Mesodermal cell (in vitro differentiated cells): ENCODE measurements around the gene FGF11.

Experiments used
- H3K27ac ChIP-seq: 2 replicates; pipeline ENCODE4 v1.7.0; 2013; ENCODE audit warnings: mild to moderate bottlenecking, low read depth, low read length, moderate library complexity; ENCODE audit not compliant: severe bottlenecking
- H3K36me3 ChIP-seq: 2 replicates; pipeline ENCODE4 v1.7.1; 2013; ENCODE audit warnings: mild to moderate bottlenecking, low read length, moderate library complexity; ENCODE audit not compliant: control insufficient read depth, insufficient read depth
- H3K4me1 ChIP-seq: one replicate; pipeline ENCODE4 v1.7.1; 2013; ENCODE audit warnings: mild to moderate bottlenecking, low read length; ENCODE audit not compliant: insufficient read depth, control insufficient read depth, poor library complexity, severe bottlenecking
- H3K4me3 ChIP-seq: 2 replicates; pipeline ENCODE4 v1.7.0; 2013; ENCODE audit warnings: low read length, control low read depth, mild to moderate bottlenecking; ENCODE audit not compliant: insufficient read depth, poor library complexity, severe bottlenecking; ENCODE audit errors: extremely low read depth
- H3K9me3 ChIP-seq: 2 replicates; pipeline ENCODE4 v1.7.1; 2013; ENCODE audit warnings: mild to moderate bottlenecking, low read length, moderate library complexity; ENCODE audit not compliant: control insufficient read depth
- WGBS, 2 experiments: methylation state at CpG; one replicate each; pipeline ENCODE4 v1.1.5; 2013; ENCODE audit warnings: missing lambda C conversion rate in 2 of 2; ENCODE audit not compliant: insufficient coverage in 2 of 2; 5-methylcytosine and 5-hydroxymethylcytosine counted together

Gene FGF11

DNA sequence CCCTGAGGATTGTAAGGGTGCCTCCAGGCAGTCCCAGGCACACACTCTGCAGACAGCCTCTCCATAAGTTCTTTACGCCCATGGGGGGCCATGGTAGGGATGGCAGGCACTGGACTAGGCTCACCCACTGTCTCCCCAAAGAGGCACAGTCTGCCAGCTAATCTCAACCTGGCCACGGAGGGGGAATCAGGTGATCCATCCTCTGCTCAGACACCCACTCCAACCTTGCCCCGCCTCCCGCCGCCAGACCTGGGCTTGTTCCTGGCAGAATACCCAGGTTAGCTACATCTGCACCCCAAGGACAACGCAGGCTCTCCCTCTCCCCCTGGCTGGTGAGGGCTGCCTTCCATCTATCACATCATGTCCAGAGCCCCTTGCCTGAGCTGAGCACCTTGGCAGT lies 30.4 kb upstream of the FGF11 start:
- Histone ChIP-seq H3K4me1 (peaks cover 4% of the 10 kb centered on the region), H3K36me3 (peaks cover 29% of the 10 kb centered on the region), H3K9me3 (no peaks in the 10 kb centered on the region), H3K27ac (no peak overlapping the region), H3K4me3 (no peak overlapping the region)
- 95 to 96% methylated on average over 5 to 6 of the region's 6 CpGs for WGBS, 2 experiments

DNA sequence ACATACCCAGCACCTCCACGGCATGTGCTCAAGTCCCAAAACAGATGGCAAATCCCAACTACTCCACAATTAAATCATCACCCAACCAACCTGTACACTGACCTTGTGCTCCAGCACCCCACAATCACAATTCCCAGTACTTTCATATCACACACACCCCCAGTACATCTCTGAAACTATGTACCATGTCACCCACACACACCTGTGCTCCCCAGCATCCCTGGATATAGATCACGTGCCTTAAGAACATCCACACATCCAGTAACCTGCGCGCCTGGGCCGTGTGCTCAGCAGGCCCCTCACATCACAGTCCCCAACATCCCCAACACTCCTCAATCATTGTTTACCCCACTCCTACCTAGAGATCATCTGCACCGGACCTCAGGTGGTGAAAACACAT lies 29.6 kb upstream of the FGF11 start:
- 97 to 98% methylated on average over 5 to 6 of the region's 6 CpGs for WGBS, 2 experiments
- H3K9me3 ChIP-seq: no peaks in the 10 kb centered on the region
- peaks cover 4% of the 10 kb centered on the region for H3K4me1 ChIP-seq
- peaks cover 35% of the 10 kb centered on the region for H3K36me3 ChIP-seq
- no peak overlapping the region for H3K4me3 ChIP-seq
- H3K27ac ChIP-seq: no peak overlapping the region

DNA sequence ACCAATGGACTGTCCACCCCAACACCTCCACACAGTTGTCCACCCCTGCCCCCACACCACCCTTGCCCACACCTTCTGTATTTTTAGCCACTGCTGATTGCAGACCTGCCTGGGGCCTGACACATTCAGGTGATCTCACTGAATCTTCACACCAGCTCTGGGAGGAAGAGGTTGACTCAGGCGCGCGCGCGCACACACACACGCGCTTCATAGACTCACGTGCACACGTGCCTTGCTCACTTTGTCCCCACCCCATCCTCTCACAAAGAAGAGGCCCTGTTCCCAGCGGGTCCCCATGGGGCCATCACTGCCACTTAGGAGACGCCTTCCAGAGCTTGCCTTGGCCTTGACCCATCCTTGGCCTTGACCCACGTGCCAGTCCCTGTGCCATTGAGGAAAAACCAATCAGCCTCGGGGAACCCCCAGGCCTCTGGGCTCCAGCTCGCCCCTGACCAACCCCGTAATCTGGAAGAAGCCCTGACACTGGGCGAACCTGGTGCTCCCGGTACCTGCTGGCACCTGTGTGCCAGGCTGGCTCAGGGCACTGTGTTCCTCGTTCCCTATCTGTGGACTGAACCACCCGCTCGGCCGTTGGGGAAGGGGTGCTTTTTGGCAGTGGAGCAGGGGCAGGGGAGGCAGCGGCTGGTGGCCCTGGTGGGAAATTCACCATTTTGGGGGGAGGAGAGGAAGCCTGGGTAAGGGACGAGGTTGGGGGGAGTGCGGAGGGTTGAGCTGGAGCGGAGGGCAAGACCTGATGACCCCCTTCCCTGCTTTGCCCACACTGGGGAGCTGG lies 28.5 kb upstream of the FGF11 start:
- peaks cover 46% of the 10 kb centered on the region for H3K36me3 ChIP-seq
- no peaks in the 10 kb centered on the region for H3K9me3 ChIP-seq
- 92 to 96% methylated on average over 14 to 25 of the region's 25 CpGs for WGBS, 2 experiments
- H3K4me3 ChIP-seq: no peak overlapping the region
- peaks cover 4% of the 10 kb centered on the region for H3K4me1 ChIP-seq
- H3K27ac ChIP-seq: no peak overlapping the region

DNA sequence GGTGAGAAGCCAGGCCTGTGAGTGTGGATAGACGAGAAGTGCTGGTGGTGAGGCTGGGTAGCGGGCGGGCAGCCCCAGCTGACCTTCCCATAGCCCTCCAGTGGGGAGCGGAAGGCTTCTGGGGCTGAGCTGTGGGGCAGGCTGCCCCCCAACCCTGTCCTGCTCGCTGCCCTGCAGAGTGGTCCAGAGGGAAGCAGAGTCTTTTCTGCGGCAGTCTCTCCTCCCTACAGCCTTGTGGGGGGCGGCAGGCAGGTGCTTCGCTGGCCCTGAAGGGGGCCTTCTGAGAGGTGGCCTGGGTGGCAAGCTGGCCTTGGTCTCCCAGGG lies 27.9 kb upstream of the FGF11 start:
- WGBS, 2 experiments: 91 to 96% methylated on average over 6 to 8 of the region's 8 CpGs
- Histone ChIP-seq H3K9me3 (no peaks in the 10 kb centered on the region), H3K36me3 (peaks cover 47% of the 10 kb centered on the region), H3K4me3 (no peak overlapping the region), H3K27ac (no peak overlapping the region), H3K4me1 (peaks cover 4% of the 10 kb centered on the region)

DNA sequence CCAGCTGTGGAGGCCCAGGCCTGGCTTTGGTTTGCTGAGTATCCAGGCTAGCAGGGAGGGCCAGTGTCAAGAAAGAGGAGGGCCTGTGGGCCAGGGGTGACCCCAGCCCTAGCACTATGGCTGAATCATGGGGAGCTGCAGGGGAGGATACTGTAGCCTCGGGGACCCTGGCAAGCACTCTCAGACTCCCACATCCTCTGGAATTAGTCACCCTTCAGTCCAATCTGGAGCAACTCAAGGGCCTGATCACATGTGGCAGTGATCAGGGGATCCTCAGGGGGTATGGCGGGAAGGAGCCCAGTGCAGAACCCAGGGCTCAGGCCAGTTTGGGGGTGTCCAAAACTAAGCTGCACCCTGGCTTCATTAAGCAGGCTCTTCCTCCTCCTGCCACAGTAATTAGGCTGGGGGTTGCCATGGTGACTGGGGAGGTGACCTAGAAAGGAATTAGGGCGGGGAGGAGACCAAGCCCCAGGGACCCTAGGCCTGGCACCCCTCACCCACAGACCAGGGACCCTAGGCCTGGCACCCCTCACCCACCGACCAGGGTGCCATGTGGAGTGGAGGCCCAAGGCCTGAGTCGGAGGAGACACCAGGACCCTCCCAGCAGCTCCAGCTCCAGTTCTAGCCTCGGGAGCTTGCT lies 25.8 kb upstream of the FGF11 start:
- no peak overlapping the region for H3K4me3 ChIP-seq
- H3K36me3 ChIP-seq: peaks cover 46% of the 10 kb centered on the region
- peaks cover 4% of the 10 kb centered on the region for H3K4me1 ChIP-seq
- no peak overlapping the region for H3K27ac ChIP-seq
- no peaks in the 10 kb centered on the region for H3K9me3 ChIP-seq
- 90 to 100% methylated on average over 1 to 4 of the region's 6 CpGs for WGBS, 2 experiments

DNA sequence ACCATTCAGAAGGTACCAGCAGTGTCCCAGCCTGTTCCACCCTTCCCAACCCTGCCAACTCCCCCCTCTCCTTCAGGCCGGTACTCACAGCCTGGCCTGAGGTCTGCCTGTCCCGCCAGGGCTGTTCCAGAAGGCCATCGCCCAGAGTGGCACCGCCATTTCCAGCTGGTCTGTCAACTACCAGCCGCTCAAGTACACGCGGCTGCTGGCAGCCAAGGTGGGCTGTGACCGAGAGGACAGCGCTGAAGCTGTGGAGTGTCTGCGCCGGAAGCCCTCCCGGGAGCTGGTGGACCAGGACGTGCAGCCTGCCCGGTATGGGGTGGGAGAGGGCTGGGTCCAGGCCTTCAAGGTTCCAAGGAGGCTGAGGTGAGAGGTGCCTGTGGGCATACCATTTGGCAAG lies 24.5 kb upstream of the FGF11 start:
- Histone ChIP-seq H3K4me1 (peaks cover 8% of the 10 kb centered on the region), H3K4me3 (no peak overlapping the region), H3K9me3 (no peaks in the 10 kb centered on the region), H3K36me3 (peaks cover 33% of the 10 kb centered on the region), H3K27ac (no peak overlapping the region)
- WGBS, 2 experiments: 89 to 92% methylated on average over 14 of the region's 14 CpGs

DNA sequence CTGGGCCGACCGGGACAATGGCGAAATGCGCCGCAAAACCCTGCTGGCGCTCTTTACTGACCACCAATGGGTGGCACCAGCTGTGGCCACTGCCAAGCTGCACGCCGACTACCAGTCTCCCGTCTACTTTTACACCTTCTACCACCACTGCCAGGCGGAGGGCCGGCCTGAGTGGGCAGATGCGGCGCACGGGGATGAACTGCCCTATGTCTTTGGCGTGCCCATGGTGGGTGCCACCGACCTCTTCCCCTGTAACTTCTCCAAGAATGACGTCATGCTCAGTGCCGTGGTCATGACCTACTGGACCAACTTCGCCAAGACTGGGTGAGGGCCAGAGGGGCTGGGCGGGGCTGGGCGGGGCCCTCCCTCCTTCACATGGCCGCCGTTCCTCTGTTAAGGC lies 23.5 kb upstream of the FGF11 start:
- Histone ChIP-seq H3K4me3 (no peak overlapping the region), H3K4me1 (peaks cover 9% of the 10 kb centered on the region), H3K36me3 (peaks cover 26% of the 10 kb centered on the region), H3K27ac (no peak overlapping the region), H3K9me3 (no peaks in the 10 kb centered on the region)
- 95 to 96% methylated on average over 16 to 22 of the region's 23 CpGs for WGBS, 2 experiments

DNA sequence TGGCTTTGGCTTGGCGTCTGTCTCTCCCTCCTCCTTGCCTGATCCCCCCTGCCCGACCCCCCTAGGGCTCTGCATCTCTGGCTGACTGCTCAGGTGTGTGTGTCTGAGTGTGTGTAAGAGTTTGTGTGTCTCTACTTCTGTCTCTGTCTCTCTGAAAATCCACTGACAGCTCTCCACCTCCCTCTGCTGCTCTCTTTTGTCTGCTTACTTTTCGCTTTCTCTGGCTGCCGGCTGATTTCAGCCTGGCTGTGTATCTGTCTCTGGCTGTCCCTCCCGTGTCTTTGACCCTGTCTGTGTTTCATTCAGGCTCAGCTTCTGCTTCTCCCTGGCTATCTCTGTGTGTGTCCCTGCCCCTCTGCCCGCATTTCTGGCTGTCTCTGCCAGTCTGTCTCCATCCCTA lies 23.0 kb upstream of the FGF11 start:
- no peak overlapping the region for H3K27ac ChIP-seq
- H3K4me3 ChIP-seq: no peak overlapping the region
- H3K36me3 ChIP-seq: peaks cover 22% of the 10 kb centered on the region
- no peaks in the 10 kb centered on the region for H3K9me3 ChIP-seq
- H3K4me1 ChIP-seq: peaks cover 9% of the 10 kb centered on the region
- 85 to 89% methylated on average over 4 of the region's 6 CpGs for WGBS, 2 experiments

DNA sequence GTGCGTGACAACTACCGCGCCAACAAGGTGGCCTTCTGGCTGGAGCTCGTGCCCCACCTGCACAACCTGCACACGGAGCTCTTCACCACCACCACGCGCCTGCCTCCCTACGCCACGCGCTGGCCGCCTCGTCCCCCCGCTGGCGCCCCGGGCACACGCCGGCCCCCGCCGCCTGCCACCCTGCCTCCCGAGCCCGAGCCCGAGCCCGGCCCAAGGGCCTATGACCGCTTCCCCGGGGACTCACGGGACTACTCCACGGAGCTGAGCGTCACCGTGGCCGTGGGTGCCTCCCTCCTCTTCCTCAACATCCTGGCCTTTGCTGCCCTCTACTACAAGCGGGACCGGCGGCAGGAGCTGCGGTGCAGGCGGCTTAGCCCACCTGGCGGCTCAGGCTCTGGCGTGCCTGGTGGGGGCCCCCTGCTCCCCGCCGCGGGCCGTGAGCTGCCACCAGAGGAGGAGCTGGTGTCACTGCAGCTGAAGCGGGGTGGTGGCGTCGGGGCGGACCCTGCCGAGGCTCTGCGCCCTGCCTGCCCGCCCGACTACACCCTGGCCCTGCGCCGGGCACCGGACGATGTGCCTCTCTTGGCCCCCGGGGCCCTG lies 22.2 kb upstream of the FGF11 start:
- WGBS, 2 experiments: 92 to 96% methylated on average over 35 to 39 of the region's 54 CpGs

DNA sequence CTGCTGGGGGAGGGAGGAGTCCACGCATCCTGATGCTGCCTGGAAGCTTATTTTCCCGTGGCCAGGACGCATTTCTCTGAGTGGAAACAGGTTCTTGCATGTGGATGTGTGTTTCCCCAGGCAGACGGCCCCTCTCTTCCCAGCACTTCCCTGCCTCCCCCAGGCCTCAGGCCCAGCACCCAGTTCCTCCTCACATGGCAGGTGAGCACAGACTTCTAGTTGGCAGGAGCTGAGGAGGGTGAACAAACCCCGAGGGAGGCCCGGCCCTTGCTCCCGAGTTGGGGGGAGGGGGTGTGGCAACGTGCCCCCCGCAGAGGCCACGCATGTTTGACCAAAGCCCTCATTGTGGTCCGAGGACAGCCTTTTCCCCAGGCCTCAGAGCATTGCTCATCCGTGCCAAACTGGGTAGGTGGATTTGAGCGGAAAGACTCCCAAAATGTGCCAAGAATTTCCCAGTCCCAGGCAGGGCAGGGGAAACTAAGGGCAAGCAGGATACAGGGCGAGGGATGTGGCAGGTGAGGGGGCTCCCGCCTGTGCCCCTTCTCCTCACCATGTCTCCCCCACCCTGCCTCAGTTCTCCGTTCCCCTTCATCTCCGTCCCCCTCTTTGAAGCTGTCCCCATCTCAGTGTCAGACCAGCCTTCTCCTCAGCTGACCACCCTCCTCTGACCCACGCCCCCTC lies 20.7 kb upstream of the FGF11 start:
- H3K9me3 ChIP-seq: no peaks in the 10 kb centered on the region
- peaks cover 18% of the 10 kb centered on the region for H3K36me3 ChIP-seq
- H3K4me3 ChIP-seq: no peak overlapping the region
- H3K4me1 ChIP-seq: peaks cover 5% of the 10 kb centered on the region
- WGBS, 2 experiments: 61 to 73% methylated on average over 9 of the region's 18 CpGs
- H3K27ac ChIP-seq: peak overlapping the region; percentile 23

More for the DNA sequence above, 22.2 kb upstream of the FGF11 start:
- peaks cover 18% of the 10 kb centered on the region for H3K36me3 ChIP-seq
- H3K27ac ChIP-seq: no peak overlapping the region
- H3K4me3 ChIP-seq: no peak overlapping the region
- no peaks in the 10 kb centered on the region for H3K9me3 ChIP-seq
- H3K4me1 ChIP-seq: peaks cover 9% of the 10 kb centered on the region
